Esophagus squamous epithelium (tissue), 4 donors: Measurements from ENCODE around the gene OR10H5.

Experiments used
- POLR2A ChIP-seq, 4 donors: fragments of 450-650 bp; IDR thresholded peaks; one replicate each; pipeline ENCODE4 v1.6.1; 2017; ENCODE audit warnings: antibody characterized with exemption in 4 of 4, mild to moderate bottlenecking in 4 of 4, moderate library complexity in 3 of 4
- TF ChIP-seq, protein P1 (sequence below), 6 experiments: fragments of 450-650 bp in 4 of 6; fragments of 200-600 bp in 2 of 6; sonication (generic) in 2 of 6; IDR thresholded peaks; one replicate each; pipeline ENCODE4 v1.5.1; 2016 to 2019; ENCODE audit warnings: antibody characterized with exemption in 6 of 6, mild to moderate bottlenecking in 4 of 6, moderate library complexity in 4 of 6

GRCh38 chr19:15779756-15780476 is 7.5 kb upstream of the OR10H5 start:
- TF ChIP-seq, protein P1, sequence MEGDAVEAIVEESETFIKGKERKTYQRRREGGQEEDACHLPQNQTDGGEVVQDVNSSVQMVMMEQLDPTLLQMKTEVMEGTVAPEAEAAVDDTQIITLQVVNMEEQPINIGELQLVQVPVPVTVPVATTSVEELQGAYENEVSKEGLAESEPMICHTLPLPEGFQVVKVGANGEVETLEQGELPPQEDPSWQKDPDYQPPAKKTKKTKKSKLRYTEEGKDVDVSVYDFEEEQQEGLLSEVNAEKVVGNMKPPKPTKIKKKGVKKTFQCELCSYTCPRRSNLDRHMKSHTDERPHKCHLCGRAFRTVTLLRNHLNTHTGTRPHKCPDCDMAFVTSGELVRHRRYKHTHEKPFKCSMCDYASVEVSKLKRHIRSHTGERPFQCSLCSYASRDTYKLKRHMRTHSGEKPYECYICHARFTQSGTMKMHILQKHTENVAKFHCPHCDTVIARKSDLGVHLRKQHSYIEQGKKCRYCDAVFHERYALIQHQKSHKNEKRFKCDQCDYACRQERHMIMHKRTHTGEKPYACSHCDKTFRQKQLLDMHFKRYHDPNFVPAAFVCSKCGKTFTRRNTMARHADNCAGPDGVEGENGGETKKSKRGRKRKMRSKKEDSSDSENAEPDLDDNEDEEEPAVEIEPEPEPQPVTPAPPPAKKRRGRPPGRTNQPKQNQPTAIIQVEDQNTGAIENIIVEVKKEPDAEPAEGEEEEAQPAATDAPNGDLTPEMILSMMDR (IDR thresholded peaks at IDR 0.05): no peak
- TF ChIP-seq POLR2A (IDR thresholded peaks at IDR 0.05): no peak
